GM12875 (cell line): Measurements from ENCODE around the gene RCAN1.
"Not testable (repeated sequence)": the region's sequence is repeated elsewhere in the genome, so short reads cannot be mapped to it uniquely, and the experiment has no call there.

Experiments
- H3K4me3 ChIP-seq: one replicate; pipeline ENCODE4 v1.5.1; 2011; ENCODE audit warnings: low read depth, low read length, control low read depth
- TF ChIP-seq, protein P1 (sequence below): IDR thresholded peaks from 2 replicates; pipeline ENCODE4 v1.5.1; 2011; ENCODE audit warnings: low read depth, mild to moderate bottlenecking, control low read depth, inconsistent platforms, low read length, moderate library complexity, borderline replicate concordance; ENCODE audit not compliant: insufficient read depth

The RCAN1 gene

DNA sequence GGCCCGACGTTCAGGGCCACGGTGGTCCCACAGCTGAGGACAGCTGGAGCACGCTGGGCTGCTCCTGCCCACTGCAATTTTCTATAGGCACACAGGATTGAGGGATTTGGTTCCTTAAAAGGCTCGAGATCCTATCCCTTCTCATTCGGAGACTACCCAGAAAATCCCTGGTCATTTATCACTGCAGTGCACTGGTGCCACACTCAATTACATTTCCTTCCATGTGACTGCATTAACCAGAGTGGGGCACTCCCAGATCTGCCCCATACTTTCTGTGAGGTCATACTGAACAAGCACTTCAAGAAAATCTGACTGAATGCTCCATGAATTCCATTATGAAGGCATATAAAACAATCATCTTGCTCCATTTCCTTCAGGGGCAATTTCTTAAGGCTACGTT is 53.1 kb downstream of the RCAN1 start:
- H3K4me3 ChIP-seq = no peak overlapping the region
- TF ChIP-seq, protein P1, sequence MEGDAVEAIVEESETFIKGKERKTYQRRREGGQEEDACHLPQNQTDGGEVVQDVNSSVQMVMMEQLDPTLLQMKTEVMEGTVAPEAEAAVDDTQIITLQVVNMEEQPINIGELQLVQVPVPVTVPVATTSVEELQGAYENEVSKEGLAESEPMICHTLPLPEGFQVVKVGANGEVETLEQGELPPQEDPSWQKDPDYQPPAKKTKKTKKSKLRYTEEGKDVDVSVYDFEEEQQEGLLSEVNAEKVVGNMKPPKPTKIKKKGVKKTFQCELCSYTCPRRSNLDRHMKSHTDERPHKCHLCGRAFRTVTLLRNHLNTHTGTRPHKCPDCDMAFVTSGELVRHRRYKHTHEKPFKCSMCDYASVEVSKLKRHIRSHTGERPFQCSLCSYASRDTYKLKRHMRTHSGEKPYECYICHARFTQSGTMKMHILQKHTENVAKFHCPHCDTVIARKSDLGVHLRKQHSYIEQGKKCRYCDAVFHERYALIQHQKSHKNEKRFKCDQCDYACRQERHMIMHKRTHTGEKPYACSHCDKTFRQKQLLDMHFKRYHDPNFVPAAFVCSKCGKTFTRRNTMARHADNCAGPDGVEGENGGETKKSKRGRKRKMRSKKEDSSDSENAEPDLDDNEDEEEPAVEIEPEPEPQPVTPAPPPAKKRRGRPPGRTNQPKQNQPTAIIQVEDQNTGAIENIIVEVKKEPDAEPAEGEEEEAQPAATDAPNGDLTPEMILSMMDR = no peak

GRCh38 chr21:34560609-34561008 is 54.3 kb downstream of the RCAN1 start:
- TF ChIP-seq, protein P1 = no peak
- no peak overlapping the region for H3K4me3 ChIP-seq

DNA sequence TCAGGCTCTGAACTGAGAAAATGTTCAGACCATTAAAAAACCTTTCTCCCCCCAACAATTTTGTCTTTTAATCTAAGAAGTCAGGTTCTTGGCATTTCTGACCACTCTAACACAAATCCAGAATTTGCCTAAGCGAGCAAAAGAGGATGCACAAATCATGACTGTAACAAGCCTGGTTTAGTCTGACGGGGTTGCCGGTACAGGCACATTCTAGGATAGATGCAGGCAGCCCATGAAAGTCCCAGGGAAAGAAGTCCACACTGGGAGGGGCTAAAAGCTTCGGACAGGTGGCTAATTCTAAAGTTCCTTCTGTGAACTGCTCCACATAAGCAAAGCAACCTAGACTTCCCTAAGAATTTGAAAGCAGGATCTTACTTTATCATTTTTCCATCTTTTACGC is 54.9 kb downstream of the RCAN1 start:
- TF ChIP-seq, protein P1 = no peak

GRCh38 chr21:34559089-34559631 is 55.8 kb downstream of the RCAN1 start:
- TF ChIP-seq, protein P1 = no peak
- H3K4me3 ChIP-seq = no peak overlapping the region

More for the DNA sequence above, 54.9 kb downstream of the RCAN1 start:
- no peak overlapping the region for H3K4me3 ChIP-seq

GRCh38 chr21:34558166-34558565 is 56.7 kb downstream of the RCAN1 start:
- H3K4me3 ChIP-seq = no peak overlapping the region
- TF ChIP-seq, protein P1 = no peak

DNA sequence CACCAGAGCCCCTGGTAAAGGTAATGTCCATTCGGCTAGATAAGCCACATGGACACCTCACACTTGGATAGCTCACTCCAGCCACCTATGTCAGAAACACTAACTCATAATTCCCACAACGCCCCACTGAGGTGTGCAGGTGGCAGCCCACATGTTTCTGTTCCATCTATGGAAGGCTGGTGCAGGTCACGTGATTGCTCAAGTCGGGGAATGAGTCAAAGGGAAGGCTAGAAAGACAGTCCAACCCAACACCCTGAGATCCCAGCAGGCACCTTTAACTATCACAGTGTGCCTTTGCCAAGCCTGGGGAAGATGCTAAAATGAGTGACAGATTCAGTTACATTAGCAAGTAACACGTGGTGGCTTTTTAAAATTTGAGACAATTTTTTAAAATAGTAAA is 57.7 kb downstream of the RCAN1 start:
- H3K4me3 ChIP-seq = no peak overlapping the region
- TF ChIP-seq, protein P1 = no peak

GRCh38 chr21:34554670-34555069 is 60.2 kb downstream of the RCAN1 start:
- H3K4me3 ChIP-seq = not testable (repeated sequence)

GRCh38 chr21:34554227-34554626 is 60.7 kb downstream of the RCAN1 start:
- TF ChIP-seq, protein P1 = no peak

More at GRCh38 chr21:34554227-34554626, 60.7 kb downstream of the RCAN1 start:
- H3K4me3 ChIP-seq = no peak overlapping the region
